ENCODE data around the gene CER1. TPM values are rescaled to one million over a fixed set of nuclear protein-coding genes. Genes with fewer than 3 reads are reported as not detected.

Gene CER1
- total RNA-seq, 1 experiment from 2014 or later, result not detected

DNA sequence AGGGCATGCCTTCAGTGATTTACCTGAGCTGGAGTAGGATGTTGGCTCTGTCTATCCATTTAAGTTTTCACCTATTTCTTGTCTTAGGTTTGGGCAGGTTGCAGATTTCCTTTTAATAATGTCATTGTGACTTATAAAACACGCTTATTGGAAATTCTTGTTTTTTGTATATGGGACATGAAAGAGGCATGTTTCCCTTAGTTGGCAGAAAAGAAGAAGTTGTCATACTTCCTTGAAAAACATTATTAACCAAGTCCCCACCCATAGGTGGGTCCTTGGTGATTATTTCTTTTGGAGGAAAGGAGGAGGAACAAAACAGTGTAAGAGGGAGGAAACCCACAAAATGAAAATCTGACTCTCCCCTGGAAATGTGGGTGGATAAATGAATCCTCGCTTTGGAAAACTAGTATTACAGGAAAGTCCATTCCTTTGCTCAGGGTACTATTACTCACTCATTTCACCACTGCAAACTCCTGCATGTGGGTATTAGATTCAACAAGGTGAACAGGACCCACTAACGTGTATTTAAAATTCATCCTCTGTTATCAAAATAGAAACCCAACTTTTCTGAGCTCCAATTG, 9.3 kb downstream of the CER1 start:
- BruUV-seq (replicated peaks), result no TSS peak
- ATAC-seq (no peak), DNase-seq (ENCODE audit: low read depth, low spot score) (no peak)
- no peaks in the 10 kb centered on the region for H3K79me2 ChIP-seq (ENCODE audit: insufficient read depth, low read length)
- H3K27me3 ChIP-seq (ENCODE audit: insufficient read depth, low read length), result peaks cover 18% of the 10 kb centered on the region
- RAD21 ChIA-PET (ENCODE audit: low non-redundant PET in 1 of 2, low total read pairs in 2 of 2, uncharacterized antibody in 2 of 2, unreplicated experiment in 2 of 2), result no interaction called here
- H2AFZ ChIP-seq (ENCODE audit: low read depth, low read length, poor library complexity, severe bottlenecking), result no peak overlapping the region
- TF ChIP-seq, protein P1, sequence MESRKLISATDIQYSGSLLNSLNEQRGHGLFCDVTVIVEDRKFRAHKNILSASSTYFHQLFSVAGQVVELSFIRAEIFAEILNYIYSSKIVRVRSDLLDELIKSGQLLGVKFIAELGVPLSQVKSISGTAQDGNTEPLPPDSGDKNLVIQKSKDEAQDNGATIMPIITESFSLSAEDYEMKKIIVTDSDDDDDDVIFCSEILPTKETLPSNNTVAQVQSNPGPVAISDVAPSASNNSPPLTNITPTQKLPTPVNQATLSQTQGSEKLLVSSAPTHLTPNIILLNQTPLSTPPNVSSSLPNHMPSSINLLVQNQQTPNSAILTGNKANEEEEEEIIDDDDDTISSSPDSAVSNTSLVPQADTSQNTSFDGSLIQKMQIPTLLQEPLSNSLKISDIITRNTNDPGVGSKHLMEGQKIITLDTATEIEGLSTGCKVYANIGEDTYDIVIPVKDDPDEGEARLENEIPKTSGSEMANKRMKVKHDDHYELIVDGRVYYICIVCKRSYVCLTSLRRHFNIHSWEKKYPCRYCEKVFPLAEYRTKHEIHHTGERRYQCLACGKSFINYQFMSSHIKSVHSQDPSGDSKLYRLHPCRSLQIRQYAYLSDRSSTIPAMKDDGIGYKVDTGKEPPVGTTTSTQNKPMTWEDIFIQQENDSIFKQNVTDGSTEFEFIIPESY (IDR thresholded peaks at IDR 0.05; ENCODE audit: extremely low read depth, insufficient replicate concordance, low read length), result no peak
- TF ChIP-seq SP1 (IDR thresholded peaks at IDR 0.05; ENCODE audit: low read depth), result no peak
- intact Hi-C loops (cut with micrococcal nuclease), result no loop called here
- no peaks in the 10 kb centered on the region for H3K36me3 ChIP-seq (ENCODE audit: control insufficient read depth in 1 of 2, insufficient read depth in 2 of 2, low read length in 2 of 2)
- no peak overlapping the region for H3K27ac ChIP-seq (ENCODE audit: low read depth, low read length)
- no peaks in the 10 kb centered on the region for H3K9me2 ChIP-seq (ENCODE audit: insufficient read depth)
- CTCF ChIA-PET, result no interaction called here
- H3K4me1 ChIP-seq (ENCODE audit: control insufficient read depth in 1 of 2, insufficient read depth in 2 of 2, low read length in 2 of 2), result no peaks in the 10 kb centered on the region
- no peak overlapping the region for H3K4me2 ChIP-seq (ENCODE audit: low read length)
- POLR2A ChIA-PET, result no interaction called here
- no peaks in the 10 kb centered on the region for H3K9me3 ChIP-seq (ENCODE audit: control insufficient read depth in 1 of 2, insufficient read depth in 1 of 2, low read depth in 1 of 2, low read length in 2 of 2)
- H4K20me1 ChIP-seq (ENCODE audit: insufficient read depth), result no peaks in the 10 kb centered on the region
- H3K4me3 ChIP-seq (replicated peaks in 1 of 2; ENCODE audit: low read depth in 1 of 2, low read length in 2 of 2), result no peak overlapping the region
- no peak overlapping the region for H3K9ac ChIP-seq (ENCODE audit: low read length)

DNA sequence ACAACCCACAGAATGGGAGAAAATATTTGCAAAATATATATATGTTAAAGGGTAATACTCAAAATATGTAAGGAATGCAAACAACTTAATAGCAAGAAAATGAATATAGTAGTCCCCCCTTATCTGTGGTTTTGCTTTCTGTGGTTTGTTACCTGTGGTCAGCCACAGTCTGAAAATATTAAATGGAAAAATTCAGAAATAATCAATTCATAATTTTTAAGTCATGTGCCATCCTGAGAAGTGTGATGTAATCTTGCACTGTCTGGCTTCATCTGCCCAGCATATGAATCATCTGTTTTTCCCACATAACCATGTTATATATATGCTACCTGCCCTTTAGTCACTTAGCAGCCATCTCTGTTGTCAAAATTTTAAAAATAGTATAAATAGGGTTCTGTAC, 11.7 kb downstream of the CER1 start:
- H3K4me2 ChIP-seq (ENCODE audit: low read length), result no peak overlapping the region

More for the DNA sequence above, 11.7 kb downstream of the CER1 start:
- ChIA-PET POLR2A (no interaction called here), CTCF (no interaction called here), RAD21 (ENCODE audit: low non-redundant PET in 1 of 2, low total read pairs in 2 of 2, uncharacterized antibody in 2 of 2, unreplicated experiment in 2 of 2) (no interaction called here)
- Histone ChIP-seq H4K20me1 (ENCODE audit: insufficient read depth) (no peaks in the 10 kb centered on the region), H3K9me3 (ENCODE audit: control insufficient read depth in 1 of 2, insufficient read depth in 1 of 2, low read depth in 1 of 2, low read length in 2 of 2) (no peaks in the 10 kb centered on the region), H3K79me2 (ENCODE audit: insufficient read depth, low read length) (no peaks in the 10 kb centered on the region), H3K27ac (ENCODE audit: low read depth, low read length) (no peak overlapping the region), H3K9ac (ENCODE audit: low read length) (no peak overlapping the region), H3K9me2 (ENCODE audit: insufficient read depth) (no peaks in the 10 kb centered on the region), H3K27me3 (ENCODE audit: insufficient read depth, low read length) (no peaks in the 10 kb centered on the region; the same call in 1 of the 2 replicates), H3K4me3 (replicated peaks in 1 of 2; ENCODE audit: low read depth in 1 of 2, low read length in 2 of 2) (no peak overlapping the region), H3K36me3 (ENCODE audit: control insufficient read depth in 1 of 2, insufficient read depth in 2 of 2, low read length in 2 of 2) (no peaks in the 10 kb centered on the region), H3K4me1 (ENCODE audit: control insufficient read depth in 1 of 2, insufficient read depth in 2 of 2, low read length in 2 of 2) (no peaks in the 10 kb centered on the region), H2AFZ (ENCODE audit: low read depth, low read length, poor library complexity, severe bottlenecking) (no peak overlapping the region)
- intact Hi-C loops (cut with micrococcal nuclease), result no loop called here
- no peak for TF ChIP-seq CEBPB (IDR thresholded peaks at IDR 0.05; ENCODE audit: low read depth)
- TF ChIP-seq JUND (IDR thresholded peaks at IDR 0.05), result no peak
- no peak for TF ChIP-seq SP1 (IDR thresholded peaks at IDR 0.05; ENCODE audit: low read depth)
- TF ChIP-seq POLR2AphosphoS5 (IDR thresholded peaks at IDR 0.05; ENCODE audit: low read depth, low read length), result no peak
- TF ChIP-seq ZFX (IDR thresholded peaks at IDR 0.05), result no peak
- TF ChIP-seq ZNF274 (IDR thresholded peaks at IDR 0.05; ENCODE audit: low read depth, low read length), result no peak
- no peak for TF ChIP-seq EZH2 (IDR thresholded peaks at IDR 0.05)
- TF ChIP-seq SRF (IDR thresholded peaks at IDR 0.05; ENCODE audit: low read depth), result no peak
- TF ChIP-seq RAD21 (IDR thresholded peaks at IDR 0.05; ENCODE audit: low read depth), result no peak
- TF ChIP-seq, protein P2, sequence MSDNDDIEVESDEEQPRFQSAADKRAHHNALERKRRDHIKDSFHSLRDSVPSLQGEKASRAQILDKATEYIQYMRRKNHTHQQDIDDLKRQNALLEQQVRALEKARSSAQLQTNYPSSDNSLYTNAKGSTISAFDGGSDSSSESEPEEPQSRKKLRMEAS (IDR thresholded peaks at IDR 0.05), result no peak
- TF ChIP-seq, protein P3, sequence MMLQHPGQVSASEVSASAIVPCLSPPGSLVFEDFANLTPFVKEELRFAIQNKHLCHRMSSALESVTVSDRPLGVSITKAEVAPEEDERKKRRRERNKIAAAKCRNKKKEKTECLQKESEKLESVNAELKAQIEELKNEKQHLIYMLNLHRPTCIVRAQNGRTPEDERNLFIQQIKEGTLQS (IDR thresholded peaks at IDR 0.05), result no peak
- TF ChIP-seq EGR1 (IDR thresholded peaks at IDR 0.05; ENCODE audit: low read depth), result no peak
- TF ChIP-seq ELF1 (IDR thresholded peaks at IDR 0.05; ENCODE audit: borderline replicate concordance, low read depth), result no peak
- no peak for TF ChIP-seq SIN3A (IDR thresholded peaks at IDR 0.05; ENCODE audit: low read depth)
- no TSS peak for BruUV-seq (replicated peaks)
- no peak for DNase-seq (ENCODE audit: low read depth, low spot score)
- no peak for ATAC-seq

Measured in HCT116 (cell line).